T-helper 1 cell (primary cell): ENCODE results near the gene CTBP2.

Experiments used
- DNase-seq, 5 donors: peaks; one replicate each; pipeline ENCODE4 v3.0.0-alpha.2; 2012 to 2020

The CTBP2 gene

GRCh38 chr10:125003146-125003900 is 157.0 kb downstream of the CTBP2 start:
- DNase-seq, result peak in 1 of 5 donors; percentile 10

- DNase-seq, result no peak
Observed at GRCh38 chr10:125002423-125003145, 157.8 kb downstream of the CTBP2 start.

GRCh38 chr10:125002047-125002422 is 158.3 kb downstream of the CTBP2 start:
- no peak for DNase-seq

- DNase-seq, result no peak
Observed at GRCh38 chr10:125001313-125002046, 158.9 kb downstream of the CTBP2 start.

- DNase-seq, result no peak
Observed at GRCh38 chr10:125000366-125001312, 159.7 kb downstream of the CTBP2 start.

- DNase-seq, result no peak
Observed at GRCh38 chr10:124999433-125000365, 160.7 kb downstream of the CTBP2 start.

GRCh38 chr10:124998624-124999291 is 161.6 kb downstream of the CTBP2 start:
- DNase-seq, result no peak

- DNase-seq, result peak in 1 of 5 donors; percentile 8
Observed at GRCh38 chr10:124997771-124998623, 162.4 kb downstream of the CTBP2 start.

- DNase-seq, result no peak
Observed at GRCh38 chr10:124997306-124997705, 163.1 kb downstream of the CTBP2 start.

GRCh38 chr10:124996854-124997215 is 163.5 kb downstream of the CTBP2 start:
- DNase-seq, result no peak

GRCh38 chr10:124996127-124996853 is 164.1 kb downstream of the CTBP2 start:
- no peak for DNase-seq

- DNase-seq, result no peak
Observed at GRCh38 chr10:124995605-124996004, 164.8 kb downstream of the CTBP2 start.

- DNase-seq, result no peak
Observed at GRCh38 chr10:124994573-124995473, 165.5 kb downstream of the CTBP2 start.

GRCh38 chr10:124993736-124994451 is 166.5 kb downstream of the CTBP2 start:
- DNase-seq, result no peak

GRCh38 chr10:124993345-124993708 is 167.0 kb downstream of the CTBP2 start:
- DNase-seq, result no peak

- DNase-seq, result peak in 1 of 5 donors; percentile 9
Observed at GRCh38 chr10:124992462-124993344, 167.7 kb downstream of the CTBP2 start.
